Transverse colon (tissue), 4 donors: ENCODE data around the gene ARFGAP2.
A peak's percentile ranks its signal among the peaks of the same experiment; 100 is the strongest.

ENCODE experiments used
- EP300 ChIP-seq: sonication (generic); formaldehyde crosslinking; IDR thresholded peaks from one replicate; pipeline ENCODE4 v1.6.1; 2017; ENCODE audit warnings: antibody characterized with exemption, low read depth
- POLR2A ChIP-seq: fragments of 450-650 bp; IDR thresholded peaks from one replicate; pipeline ENCODE4 v1.6.1; 2016; ENCODE audit warnings: antibody characterized with exemption, mild to moderate bottlenecking, moderate library complexity
- POLR2AphosphoS5 ChIP-seq, 3 donors: sonication (generic); formaldehyde crosslinking; IDR thresholded peaks; one replicate each; pipeline ENCODE4 v1.6.1; 2016; ENCODE audit warnings: antibody characterized with exemption in 3 of 3
- TF ChIP-seq, protein P1 (sequence below), 5 experiments: fragments of 200-600 bp in 3 of 5; fragments of 450-650 bp in 2 of 5; sonication (generic) in 3 of 5; IDR thresholded peaks; 1 replicate in 2 of 5; 2 replicates in 3 of 5; pipeline ENCODE4 v1.5.1; 2016 to 2017; ENCODE audit warnings: antibody characterized with exemption in 5 of 5, inconsistent platforms in 3 of 5, mild to moderate bottlenecking in 2 of 5, moderate library complexity in 1 of 5

DNA sequence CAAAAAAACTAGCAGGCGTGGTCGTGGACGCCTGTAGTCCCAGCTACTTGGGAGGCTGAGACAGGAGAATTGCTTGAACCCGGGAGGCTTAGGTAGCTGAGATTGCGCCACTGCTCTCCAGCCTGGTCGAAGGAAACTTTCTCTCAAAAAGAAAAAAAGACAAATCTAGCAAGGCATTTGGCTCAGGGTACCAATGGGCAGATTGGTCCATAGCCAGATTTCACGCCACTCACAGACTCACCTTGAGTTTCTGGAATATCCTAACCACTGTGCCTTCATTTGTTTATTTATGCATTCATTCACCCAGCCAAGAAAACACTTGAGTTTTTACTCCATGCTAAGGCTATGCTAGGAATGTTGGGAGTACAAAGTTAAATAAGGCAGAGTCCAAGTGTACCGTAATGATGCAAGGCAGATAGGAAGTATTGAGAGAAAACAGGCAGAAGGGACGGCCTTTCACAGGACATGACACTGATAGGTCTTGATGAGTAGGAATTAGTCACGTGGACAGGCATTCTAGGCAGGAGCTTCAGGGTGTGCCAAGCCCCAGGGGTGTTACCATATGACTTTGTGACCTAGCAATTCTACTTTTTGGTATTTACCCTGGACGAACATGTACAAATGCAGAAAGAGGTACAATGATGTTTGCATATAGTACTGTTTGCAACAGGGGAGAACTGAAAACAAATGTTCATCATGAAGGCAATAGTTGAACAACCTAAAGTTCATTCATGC is 12.6 kb upstream of the ARFGAP2 start:
- TF ChIP-seq, protein P1, sequence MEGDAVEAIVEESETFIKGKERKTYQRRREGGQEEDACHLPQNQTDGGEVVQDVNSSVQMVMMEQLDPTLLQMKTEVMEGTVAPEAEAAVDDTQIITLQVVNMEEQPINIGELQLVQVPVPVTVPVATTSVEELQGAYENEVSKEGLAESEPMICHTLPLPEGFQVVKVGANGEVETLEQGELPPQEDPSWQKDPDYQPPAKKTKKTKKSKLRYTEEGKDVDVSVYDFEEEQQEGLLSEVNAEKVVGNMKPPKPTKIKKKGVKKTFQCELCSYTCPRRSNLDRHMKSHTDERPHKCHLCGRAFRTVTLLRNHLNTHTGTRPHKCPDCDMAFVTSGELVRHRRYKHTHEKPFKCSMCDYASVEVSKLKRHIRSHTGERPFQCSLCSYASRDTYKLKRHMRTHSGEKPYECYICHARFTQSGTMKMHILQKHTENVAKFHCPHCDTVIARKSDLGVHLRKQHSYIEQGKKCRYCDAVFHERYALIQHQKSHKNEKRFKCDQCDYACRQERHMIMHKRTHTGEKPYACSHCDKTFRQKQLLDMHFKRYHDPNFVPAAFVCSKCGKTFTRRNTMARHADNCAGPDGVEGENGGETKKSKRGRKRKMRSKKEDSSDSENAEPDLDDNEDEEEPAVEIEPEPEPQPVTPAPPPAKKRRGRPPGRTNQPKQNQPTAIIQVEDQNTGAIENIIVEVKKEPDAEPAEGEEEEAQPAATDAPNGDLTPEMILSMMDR (IDR thresholded peaks at IDR 0.05), result no peak
- TF ChIP-seq POLR2AphosphoS5 (IDR thresholded peaks at IDR 0.05) (peak; percentile 56 to 83 (median 78)), POLR2A (no peak), EP300 (peak; percentile 71)
